ENCODE results near the gene FREY1. TPM values are rescaled to one million over a fixed set of nuclear protein-coding genes. Genes with fewer than 3 reads are reported as not detected.

The FREY1 gene
- polyA plus RNA-seq, 3 donors, result 0.37 TPM; not detected in 2

- H3K4me1 Mint-ChIP-seq, result peaks cover 3% of the 10 kb centered on the region
- Histone ChIP-seq H3K9ac (ENCODE audit: insufficient read depth, low read length, poor library complexity, severe bottlenecking) (no peak overlapping the region), H3K4me1 (ENCODE audit: control insufficient read depth in 1 of 2, insufficient read depth in 2 of 2, low read length in 2 of 2) (peaks cover 5 to 6% of the 10 kb centered on the region in 2 donors), H3K9me3 (replicated peaks in 1 of 2; ENCODE audit: control insufficient read depth in 1 of 2, insufficient read depth in 1 of 2, low read length in 2 of 2) (no peaks in the 10 kb centered on the region), H3K36me3 (replicated peaks in 1 of 2; ENCODE audit: control insufficient read depth in 1 of 2, insufficient read depth in 2 of 2, low read length in 2 of 2) (peaks cover 0 to 2% of the 10 kb centered on the region in 2 donors), H3K27ac (ENCODE audit: low read depth in 1 of 2, low read length in 2 of 2) (no peak overlapping the region), H3K4me3 (replicated peaks in 1 of 3; ENCODE audit: low read depth in 2 of 3, low read length in 3 of 3) (no peak overlapping the region), H2AFZ (ENCODE audit: insufficient read depth, low read depth, low read length, poor library complexity, severe bottlenecking) (no peak overlapping the region), H3K79me2 (ENCODE audit: insufficient read depth, low read length) (no peaks in the 10 kb centered on the region), H3K4me2 (replicated peaks; ENCODE audit: extremely low read depth, low read length, poor library complexity, severe bottlenecking) (no peak overlapping the region), H4K20me1 (ENCODE audit: insufficient read depth, low read length) (peaks cover 25% of the 10 kb centered on the region), H3K27me3 (ENCODE audit: control insufficient read depth in 2 of 2, insufficient read depth in 2 of 2, low read length in 2 of 2) (peaks cover 14 to 27% of the 10 kb centered on the region in 2 donors)
- no peak for DNase-seq
- WGBS (ENCODE audit: insufficient coverage), result 96% methylated on average over 10 of the region's 10 CpGs
- H3K27ac Mint-ChIP-seq, result no peak overlapping the region
- peaks cover 20 to 46% (median 29%) of the 10 kb centered on the region in 3 donors for H3K27me3 Mint-ChIP-seq (ENCODE audit: low read depth in 3 of 3)
- peaks cover 0 to 5% (median 0%) of the 10 kb centered on the region in 7 donors for H3K9me3 Mint-ChIP-seq
- H3K36me3 Mint-ChIP-seq, result no peaks in the 10 kb centered on the region
- no peak for TF ChIP-seq CTCF (IDR thresholded peaks at IDR 0.05)
- no peak overlapping the region for H3K4me3 Mint-ChIP-seq
- intact Hi-C loops (cut with micrococcal nuclease), result no loop called here
These were observed 19.5 kb downstream of the FREY1 start for GRCh38 chr11:45887587-45887986.

- peaks cover 5 to 6% of the 10 kb centered on the region in 2 donors for H3K36me3 Mint-ChIP-seq
- H3K9me3 ChIP-seq (replicated peaks in 1 of 2; ENCODE audit: control insufficient read depth in 1 of 2, insufficient read depth in 1 of 2, low read length in 2 of 2), result no peaks in the 10 kb centered on the region
- H3K4me1 Mint-ChIP-seq, result peaks cover 3% of the 10 kb centered on the region
- H3K4me1 ChIP-seq (ENCODE audit: control insufficient read depth in 1 of 2, insufficient read depth in 2 of 2, low read length in 2 of 2), result peaks cover 5 to 6% of the 10 kb centered on the region in 2 donors
- H3K27ac Mint-ChIP-seq, result no peak overlapping the region
- H3K9me3 Mint-ChIP-seq, result peaks cover 0 to 5% (median 0%) of the 10 kb centered on the region in 7 donors
- peaks cover 14 to 26% of the 10 kb centered on the region in 2 donors for H3K27me3 ChIP-seq (ENCODE audit: control insufficient read depth in 2 of 2, insufficient read depth in 2 of 2, low read length in 2 of 2)
- no CpG with 5 or more reads among the region's 4 CpGs for WGBS (ENCODE audit: insufficient coverage)
- H4K20me1 ChIP-seq (ENCODE audit: insufficient read depth, low read length), result peaks cover 25% of the 10 kb centered on the region
- H3K27me3 Mint-ChIP-seq (ENCODE audit: low read depth in 3 of 3), result peaks cover 20 to 46% (median 29%) of the 10 kb centered on the region in 3 donors
- no peak overlapping the region for H3K4me2 ChIP-seq (replicated peaks; ENCODE audit: extremely low read depth, low read length, poor library complexity, severe bottlenecking)
- H3K4me3 Mint-ChIP-seq, result peak overlapping the region in 1 of 2 donors; percentile 37
- H3K36me3 ChIP-seq (replicated peaks in 1 of 2; ENCODE audit: control insufficient read depth in 1 of 2, insufficient read depth in 2 of 2, low read length in 2 of 2), result peaks cover 5 to 6% of the 10 kb centered on the region in 2 donors
- no peak for DNase-seq
- no peak overlapping the region for H3K4me3 ChIP-seq (replicated peaks in 1 of 3; ENCODE audit: low read depth in 2 of 3, low read length in 3 of 3)
- no peaks in the 10 kb centered on the region for H3K79me2 ChIP-seq (ENCODE audit: insufficient read depth, low read length)
- H2AFZ ChIP-seq (ENCODE audit: insufficient read depth, low read depth, low read length, poor library complexity, severe bottlenecking), result no peak overlapping the region
- no peak overlapping the region for H3K27ac ChIP-seq (ENCODE audit: low read depth in 1 of 2, low read length in 2 of 2)
- intact Hi-C loops (cut with micrococcal nuclease), result no loop called here
- TF ChIP-seq CTCF (IDR thresholded peaks at IDR 0.05), result no peak
- no peak overlapping the region for H3K9ac ChIP-seq (ENCODE audit: insufficient read depth, low read length, poor library complexity, severe bottlenecking)
These were observed 20.1 kb downstream of the FREY1 start for GRCh38 chr11:45886816-45887520.
